ENCODE results near the gene KLHL26.
A peak's percentile ranks its signal among the peaks of the same experiment; 100 is the strongest.

KLHL26 gene

DNA sequence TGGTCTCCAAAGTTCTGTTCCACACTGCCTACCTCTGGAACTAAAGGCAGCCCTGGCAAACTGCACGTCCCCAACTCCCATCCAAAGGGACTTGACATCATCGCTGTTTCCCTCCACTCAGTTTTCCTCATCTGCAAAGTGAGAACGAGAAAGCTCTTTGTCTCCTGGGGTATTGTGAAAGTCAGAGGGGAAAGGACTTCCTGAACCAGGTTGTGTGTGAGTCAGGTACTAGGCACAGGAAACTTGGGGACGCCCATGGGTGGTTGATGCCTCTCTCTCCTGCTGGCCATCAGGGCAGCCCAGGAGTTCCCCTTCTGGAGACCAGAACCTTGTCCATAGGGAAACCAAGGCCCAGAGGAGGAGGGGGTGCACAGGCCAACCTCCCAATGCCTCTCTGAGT lies 35.0 kb upstream of the KLHL26 start:
- DNase-seq = no peak

DNA sequence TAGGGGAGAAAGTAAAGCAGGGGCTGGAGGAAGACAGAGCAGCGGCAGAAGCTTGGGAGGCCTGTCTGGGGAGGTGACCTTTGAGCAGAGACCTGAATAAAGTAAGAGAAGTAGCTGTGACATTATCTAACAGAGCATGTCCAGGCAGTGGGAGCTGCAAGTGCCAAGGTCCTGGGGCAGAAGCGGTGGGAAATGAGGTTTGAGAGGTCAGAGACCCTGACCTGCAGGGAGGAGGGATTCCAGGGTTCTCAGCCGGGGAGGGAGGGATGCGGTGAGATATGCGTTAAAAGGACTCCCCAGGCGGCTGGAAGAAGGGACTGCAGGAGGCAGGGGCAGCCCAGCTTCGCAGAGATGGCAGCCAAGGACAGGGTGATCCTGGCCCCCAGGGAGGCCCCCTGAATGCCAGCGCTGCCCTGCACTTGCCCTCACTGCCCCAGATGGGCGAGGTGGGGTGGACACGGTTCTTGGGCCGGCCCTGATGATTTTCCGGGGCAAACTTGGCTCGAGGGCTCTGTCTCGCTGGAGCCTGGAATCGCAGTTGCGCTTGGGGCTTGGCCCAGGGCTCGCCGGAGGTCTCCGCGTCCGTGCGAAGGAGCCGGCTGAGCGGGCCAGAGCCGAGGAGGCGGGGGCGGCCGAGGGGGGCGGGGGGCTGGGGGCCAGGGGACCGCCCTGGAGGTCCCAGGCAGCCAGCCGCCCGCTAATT lies 33.4 kb upstream of the KLHL26 start:
- no peak for DNase-seq

DNA sequence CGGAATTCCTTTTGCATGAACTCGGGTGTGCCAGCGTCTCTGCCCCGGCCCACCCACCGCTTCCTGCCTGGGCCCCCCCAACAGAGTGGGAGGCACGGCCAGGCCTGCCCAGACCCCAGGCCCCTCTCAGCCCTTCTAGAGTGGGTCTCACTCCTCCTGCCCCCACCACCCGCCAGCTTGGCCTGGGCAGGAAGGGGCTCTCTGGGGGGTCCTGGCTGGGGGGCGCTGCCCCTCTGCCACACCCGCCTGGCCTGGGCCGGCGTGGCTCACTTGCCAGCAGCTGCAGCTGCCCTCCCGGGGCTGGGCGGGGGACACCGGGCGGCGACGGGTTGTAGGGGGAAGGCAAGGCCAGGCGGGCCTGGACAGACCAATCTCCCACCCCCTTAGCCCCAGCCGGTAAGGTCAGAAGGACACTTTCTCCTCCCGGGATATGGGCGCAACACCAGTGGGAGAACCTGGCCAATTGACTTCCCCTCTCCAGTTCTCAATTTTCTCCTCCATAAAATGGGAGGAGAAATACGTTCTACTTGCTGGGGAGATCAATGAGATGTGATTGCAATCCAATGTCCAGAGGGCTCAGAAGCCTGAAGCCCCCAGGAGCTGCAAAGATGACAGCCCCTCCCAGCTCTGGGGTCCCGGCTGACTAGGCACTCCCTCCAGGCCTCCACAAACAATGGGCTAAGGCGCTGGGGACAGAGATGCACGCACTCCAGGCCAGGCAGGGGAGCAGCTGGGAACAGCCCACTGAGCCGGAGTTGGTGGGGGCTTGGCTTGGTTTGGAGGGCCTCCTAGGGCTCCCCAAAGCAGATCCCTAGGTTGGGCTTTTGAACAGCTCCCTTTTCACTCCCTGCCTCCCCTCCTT lies 32.6 kb upstream of the KLHL26 start:
- DNase-seq = no peak

DNA sequence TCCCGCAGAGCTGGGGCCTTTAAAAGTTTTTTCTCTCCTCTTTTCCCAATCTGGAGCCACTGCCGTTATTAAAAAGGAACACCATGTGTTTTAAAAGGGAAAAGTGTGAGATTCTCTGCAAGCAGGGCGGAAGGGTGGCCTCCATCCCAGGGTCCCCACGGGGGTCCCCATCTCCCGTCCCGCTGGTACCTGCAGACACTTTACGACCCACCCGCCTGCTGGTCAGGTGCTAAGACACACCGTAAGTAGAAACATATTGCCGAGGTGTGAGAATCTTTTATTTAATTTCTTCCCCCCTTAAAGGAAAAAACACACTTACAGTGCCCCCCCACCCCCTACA lies 32.0 kb upstream of the KLHL26 start:
- DNase-seq = no peak

DNA sequence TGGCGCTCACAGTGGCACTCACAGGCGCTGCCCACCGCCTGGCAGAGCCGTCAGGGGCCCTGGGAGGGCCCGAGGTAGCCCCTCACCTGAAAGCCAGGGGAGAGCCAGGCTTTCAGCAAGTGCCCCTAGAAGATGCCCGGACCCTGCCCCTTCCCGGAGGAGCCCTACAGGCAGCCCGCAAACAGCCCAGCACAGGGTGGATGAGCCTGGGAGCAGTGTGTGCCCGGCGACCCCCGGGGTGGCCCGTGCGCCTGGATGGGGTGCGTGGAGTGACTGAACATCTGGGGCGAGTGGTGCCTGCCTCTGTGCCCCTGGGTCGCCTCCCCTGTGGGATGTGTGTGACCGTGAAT lies 31.7 kb upstream of the KLHL26 start:
- no peak for DNase-seq

DNA sequence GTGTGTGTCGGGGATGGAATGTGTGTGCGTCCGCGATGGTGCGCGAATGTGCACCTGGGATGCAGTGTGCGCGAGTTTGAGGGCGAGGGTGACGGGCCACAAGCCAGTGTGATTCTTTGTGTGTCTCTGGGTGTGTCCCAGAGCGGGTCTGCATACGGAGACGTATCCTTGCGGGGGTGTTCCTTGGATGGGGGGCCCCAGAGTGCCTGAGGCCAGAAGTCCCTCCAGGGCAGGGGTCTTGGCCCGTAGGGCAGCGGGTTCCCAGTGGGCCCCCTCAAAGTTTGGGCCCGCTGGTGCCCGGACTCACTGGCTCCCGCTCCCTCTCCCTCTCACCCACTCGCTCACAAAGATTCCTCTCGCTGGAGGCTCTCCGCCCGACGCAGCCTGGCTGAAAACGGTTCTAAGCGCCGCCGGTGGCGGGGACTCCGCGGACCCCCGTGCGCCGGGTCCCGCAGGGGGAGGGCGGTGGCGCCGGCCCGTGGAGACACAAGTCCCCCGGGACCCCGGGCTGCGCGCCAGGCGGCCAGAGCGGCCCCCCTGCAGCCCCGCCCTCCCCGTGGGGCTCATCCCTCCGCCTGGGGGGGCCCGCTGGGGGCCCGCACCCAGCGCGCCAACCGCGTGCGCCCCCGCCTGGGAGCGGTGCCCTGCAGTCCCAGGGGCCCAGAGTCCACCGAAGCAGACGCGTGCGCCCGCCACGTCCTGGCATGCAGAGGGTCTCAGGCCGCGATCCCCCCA lies 31.1 kb upstream of the KLHL26 start:
- no peak for DNase-seq

DNA sequence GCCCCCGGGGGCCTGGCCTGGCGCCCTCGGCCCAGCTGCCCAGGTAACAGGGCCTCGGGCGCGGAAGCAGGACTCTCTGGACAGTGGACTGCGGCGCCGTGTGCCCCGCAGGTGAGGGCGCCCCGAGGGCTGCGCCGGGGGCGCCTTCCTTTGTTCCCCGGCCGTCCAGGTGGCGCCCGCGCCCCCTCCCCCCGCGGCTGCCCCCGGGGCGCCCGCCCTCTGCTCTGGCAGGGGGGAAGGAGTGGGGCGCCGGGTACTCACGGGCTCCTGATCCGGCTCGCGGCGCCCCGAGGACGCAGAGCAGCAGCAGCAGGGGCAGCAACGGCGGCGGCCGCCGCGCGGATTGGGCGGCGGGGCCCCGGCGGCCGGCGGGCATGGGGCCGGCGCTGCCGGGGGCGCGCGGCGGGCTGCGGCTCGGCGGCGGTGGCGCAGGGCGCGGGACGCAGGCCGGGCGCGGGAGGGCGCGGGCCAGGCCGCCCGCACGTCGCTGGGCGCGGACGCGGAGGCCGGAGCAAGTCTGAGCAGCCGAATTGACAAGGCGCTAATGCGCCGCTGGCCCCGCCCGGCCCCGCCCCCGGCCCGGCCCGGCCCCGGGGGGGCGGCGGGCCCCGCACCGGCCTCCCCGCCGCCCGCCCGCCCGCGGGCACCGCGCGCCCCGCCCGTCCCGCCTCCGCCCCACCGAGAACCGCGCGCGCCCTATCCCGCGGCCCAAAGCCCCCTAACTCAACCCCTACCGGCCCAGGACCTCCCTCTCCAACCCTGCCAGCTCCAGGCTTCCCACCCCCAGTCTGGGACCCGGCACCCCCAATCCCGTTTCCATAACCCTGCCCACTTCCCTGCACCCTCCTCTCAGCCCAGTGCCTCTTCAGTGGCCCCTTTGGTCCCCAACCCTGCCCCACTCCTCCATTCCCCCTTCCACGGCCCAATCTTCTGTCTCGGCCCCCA lies 30.3 kb upstream of the KLHL26 start, which contains the start of gene CRLF1:
TSS of gene CRLF1 (minus strand) at position 519 of the 945 bp plus-strand sequence. CDS start at position 376, 143 bp downstream.
- DNase-seq = no peak

DNA sequence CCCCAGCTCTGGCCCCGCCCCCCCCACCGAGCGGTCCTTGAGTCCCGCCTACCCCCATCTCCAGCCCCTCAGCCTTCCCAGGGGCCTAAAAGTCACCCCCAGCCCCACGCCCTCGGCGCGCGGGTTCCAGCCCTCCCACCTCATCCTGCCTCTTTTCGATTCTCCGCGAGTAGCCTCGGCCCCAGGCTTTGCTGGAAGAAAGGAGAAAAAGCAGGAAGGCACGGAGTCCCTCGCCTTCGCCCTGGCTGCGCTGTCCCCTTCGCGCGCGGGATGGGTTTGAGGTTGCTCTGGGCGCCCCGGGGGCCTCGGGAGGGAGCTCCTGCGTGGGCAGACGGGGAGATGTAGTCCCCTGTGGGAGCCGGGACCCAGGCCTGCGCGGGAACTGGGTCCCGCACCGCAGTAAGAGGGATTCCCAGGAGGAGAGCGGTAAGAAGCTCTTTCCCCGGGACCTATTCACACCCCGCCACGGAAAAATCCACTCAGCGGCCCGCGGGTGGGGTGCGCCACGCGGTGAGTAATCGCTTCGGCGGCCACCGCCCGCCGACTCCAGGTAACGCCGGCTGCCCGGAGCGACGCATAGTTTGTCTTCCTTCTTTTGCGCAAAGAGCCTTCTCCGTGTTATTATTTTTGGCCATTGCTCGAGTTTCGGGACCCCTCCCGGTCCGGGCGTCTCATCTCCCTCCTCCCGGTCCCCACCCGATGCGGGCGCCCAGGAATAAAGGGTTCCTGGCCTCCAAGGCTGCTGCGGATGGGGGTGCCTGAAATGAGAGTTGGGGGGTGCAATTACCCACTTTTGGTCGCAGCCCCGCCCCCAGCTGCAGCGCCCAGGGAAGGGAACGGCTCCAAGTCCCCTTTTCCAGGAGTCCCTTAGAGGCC lies 29.4 kb upstream of the KLHL26 start:
- DNase-seq = peak; percentile 32

DNA sequence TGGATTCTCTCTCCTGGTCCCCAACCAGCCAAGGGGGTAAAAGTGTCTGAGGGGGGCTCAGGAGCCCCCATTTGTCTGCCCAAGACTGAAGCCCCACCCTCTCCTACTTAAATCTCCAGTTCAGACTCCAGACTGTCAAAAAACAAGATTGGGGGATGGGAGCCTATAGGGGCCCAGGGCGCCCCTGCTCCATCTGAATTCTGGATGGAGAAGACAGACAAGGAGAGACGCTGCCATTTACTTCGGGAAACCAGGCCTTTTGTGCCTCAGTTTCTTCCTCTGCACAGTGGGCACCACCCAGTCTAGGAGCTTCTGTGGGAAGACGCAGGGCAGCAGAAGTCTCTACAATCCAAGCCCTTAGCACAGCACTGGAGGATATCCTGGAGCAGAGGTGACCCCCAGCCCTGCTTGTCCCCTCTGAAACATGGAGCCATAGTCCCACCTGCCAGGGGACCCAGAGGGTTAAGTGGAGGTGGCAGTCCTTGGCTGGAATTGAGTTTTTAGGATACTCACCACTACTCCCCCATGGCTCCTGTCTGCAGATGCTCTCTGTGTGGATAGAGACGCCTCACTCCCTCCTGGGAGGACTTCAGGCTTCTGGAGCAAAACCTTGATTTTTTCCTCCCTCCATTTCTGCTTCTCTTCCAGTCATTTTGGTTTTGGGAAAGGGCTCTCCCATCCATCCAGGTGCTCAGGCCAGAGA lies 28.6 kb upstream of the KLHL26 start:
- DNase-seq = no peak

DNA sequence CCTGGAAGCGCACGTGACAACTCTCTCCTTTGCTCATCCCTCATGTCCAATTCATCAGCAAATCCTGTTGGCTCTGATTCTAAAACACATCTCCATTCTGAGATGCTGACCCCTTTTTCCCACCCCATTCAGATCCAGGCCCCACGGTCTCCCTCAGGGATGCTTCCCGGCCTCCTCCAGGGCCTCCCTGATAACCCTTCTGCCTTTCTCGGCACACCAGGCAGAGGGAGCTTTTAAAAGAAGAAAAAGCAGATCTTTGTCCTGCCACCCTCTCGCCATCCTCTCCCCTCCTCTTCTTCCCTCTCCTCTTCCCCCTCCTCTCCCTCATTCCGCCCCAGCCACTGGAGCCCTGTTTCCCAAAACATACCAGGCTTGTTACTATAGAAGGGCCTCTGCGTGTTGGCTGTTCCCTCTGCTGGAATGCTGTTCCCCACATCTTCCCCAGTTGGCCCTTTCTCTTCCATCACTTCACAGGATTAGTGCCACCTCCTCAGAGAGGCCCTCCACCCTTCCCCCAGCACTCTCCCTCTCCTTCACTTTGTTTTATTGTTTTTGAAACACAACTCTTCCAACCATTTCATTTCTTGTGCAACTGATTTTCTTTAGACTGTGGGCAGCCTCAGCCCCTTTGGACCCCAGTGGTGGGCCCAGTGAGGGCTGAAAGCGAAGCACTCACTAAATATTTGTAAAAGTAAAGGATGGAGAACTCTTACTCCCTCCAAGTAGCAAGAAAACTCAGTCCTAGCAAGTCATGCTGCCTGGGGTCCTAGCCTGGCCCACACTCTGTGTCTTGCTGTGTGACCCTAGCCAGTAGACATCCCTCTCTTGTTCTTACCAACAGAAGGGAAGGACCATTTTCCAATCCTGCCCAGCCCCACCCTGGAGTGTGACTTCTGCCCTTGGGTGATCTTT lies 27.8 kb upstream of the KLHL26 start:
- DNase-seq = no peak

DNA sequence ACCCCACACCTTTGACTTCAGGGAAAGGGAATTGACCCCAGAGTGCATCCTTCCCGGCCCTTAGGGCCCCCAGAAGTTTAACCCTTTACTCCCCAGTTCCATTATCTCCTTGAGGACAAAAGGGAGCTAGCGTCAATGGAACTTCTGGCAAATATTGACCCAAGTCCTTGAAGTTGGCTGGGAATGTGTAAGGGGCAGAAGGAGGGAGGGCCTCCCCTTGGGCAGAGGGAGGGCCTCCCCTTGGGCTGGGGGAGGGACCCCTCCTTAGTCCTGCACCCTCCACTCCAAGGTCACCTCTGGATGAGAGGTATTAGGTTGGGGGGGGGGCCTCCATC lies 27.1 kb upstream of the KLHL26 start:
- DNase-seq = no peak

DNA sequence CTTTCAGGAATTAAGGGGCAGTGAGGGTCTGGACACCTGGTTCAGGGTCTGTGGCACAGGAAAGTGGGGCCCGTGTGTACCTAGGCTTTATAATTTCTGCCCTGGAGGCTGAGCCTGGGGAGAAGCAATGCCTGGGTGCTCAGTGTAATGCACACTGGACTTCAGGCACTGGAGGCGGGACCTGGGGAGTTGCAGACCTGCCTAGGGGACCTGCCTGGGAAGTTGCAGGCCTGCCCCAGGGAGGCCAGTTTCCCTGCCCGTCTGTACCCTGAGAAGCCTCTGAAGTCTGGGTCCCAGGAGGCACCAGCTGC lies 26.6 kb upstream of the KLHL26 start:
- no peak for DNase-seq

DNA sequence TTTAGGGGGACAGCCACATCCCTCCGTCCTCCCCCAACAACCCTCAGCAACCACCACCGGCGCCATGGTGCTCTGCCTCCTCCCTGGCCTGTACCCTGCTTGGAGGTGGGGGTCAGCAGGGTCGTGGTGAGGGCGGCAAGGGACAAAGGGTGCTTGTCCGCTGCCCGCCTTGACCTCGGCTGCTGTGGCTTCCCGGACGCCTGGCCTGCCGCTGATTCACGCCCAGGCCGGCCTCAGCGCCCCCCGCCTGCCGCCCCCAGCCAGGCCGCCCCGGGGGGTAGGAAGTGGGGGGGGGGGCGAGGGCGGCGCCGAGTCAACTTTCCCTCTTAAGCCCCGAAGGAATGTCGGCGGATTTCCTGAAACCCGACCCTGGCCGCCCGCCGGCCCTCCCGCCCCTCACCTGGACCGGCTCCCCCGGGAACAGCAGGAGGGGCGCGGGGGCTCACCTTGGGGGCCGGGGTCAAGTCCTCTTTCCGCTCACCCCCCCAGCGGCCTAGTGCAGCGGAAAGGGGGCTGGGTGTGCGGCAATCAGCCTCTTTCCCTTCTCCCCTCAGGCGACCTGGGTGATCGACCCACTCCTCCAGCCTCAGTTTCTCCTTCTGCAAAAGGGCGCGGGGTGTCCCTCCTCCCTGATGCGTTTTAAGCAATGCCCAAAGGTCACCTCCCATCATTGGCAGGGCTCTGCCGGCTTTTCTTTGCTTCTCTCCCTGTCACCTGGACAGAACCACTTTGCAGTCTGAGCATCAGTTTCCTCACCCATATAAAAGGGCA lies 26.1 kb upstream of the KLHL26 start:
- no peak for DNase-seq

DNA sequence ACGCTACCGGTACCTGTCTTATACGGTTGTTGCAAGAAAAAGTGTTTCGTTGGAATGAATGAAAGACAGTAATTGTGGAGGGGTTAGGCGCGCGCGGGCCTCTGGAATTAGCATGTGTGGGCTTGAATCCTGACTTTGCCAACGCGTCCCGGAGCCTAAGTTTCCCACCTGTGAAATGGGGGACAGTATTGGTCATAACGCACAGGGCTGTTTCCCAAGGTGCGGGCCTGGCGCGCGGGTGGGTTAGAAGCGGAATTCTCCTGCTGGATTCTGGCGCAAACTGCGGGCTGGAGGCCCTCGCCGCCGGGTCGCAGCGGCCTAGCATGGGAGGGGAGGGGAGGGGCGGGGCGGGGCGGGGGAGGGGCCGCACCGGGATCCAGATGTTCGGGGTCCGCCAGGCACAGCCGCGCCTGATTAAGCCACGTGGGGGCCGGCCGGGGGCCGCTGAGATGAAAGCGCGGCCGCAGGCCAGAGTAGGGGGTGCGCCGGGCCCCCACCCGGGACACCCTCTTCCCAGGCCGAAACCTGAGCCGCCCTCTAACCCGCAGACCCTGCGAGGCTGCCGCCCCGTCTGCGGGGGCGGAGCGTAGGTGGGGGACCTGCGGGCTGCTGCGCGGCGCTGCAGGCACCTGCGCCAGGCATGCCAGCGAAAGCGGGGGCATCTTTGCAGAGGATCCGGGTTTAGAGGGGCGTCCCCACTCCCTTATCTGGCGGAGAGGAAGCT lies 25.3 kb upstream of the KLHL26 start:
- DNase-seq = no peak

DNA sequence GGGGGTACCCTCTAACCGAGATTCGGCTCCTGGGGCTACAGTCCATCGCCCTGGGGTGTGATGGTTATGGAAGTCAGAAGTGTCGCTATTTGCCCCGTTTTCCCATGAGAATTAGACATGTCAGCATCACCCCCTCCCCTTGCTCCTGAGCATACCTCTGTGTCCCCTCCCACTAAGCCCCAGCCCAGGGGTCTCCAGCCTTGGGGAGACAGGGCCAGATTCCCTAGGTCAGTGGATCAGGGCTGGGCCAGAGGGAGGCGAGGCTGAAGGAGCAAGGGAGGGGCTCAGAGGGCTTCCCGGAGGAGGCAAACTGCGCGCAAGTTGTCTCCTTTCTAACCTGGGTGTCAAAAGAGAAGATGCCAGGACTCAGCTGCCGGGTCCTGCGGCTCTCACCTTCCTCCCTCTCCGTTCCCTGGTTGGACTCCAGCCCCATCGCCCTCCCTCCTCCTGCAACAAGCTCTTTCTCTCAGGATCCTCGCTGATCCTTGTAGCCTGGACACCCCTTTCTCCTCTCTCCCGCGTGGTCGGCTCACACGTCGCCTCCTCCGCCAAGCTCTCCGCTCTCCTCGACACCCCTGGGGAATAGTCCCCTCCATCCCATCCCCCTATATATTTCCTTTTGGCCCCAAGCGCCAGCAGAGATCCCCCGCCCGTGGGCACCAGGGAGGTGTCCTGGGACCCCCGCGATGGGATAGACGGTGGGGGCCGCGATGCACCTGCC lies 24.6 kb upstream of the KLHL26 start:
- no peak for DNase-seq

DNA sequence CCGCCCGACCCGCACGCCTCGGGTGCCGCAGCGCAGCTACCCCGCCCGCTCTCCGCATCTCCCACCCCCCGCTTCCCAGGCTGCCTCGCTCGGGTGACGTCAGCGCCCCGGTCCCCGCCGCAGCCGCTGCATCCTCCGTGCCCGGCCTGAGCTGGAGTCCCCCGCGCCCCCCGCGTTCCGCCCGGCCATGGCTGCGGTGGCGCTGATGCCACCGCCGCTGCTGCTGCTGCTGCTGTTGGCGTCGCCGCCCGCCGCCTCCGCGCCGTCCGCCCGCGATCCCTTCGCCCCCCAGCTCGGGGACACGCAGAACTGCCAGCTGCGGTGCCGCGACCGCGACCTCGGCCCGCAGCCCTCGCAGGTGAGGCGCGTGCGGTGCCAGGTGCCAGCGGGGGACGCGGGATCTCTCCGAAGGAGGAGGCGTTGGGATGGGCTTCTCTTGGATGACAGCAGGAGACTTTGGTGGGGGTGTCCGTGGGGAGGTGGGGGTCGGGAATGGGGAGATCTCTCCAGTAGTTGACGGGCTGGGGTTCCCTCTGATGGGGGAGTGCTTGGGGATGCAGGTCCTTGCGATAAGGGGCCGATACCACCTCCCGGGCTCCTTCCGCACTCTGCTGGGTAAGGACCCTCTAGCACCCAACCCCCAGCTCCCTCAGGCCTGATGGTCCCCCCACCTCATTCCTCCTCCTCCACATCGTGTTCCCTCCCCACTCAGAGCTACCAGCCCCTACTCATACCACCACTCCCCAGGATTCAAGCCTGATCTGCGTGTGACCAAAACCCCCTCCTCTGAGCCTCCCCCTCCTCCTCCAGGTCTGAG lies 23.8 kb upstream of the KLHL26 start, which contains the start of gene TMEM59L:
TSS of gene TMEM59L (plus strand) at position 99 of the 817 bp plus-strand sequence. CDS start at position 188, 89 bp downstream.
- peak; percentile 42 for DNase-seq

Measured in activated CD4-positive, alpha-beta T cell treated with anti-CD3 and anti-CD28 coated beads for 1 hour (primary cell).